Measurements from ENCODE around the gene ROGDI.

The ROGDI gene

DNA sequence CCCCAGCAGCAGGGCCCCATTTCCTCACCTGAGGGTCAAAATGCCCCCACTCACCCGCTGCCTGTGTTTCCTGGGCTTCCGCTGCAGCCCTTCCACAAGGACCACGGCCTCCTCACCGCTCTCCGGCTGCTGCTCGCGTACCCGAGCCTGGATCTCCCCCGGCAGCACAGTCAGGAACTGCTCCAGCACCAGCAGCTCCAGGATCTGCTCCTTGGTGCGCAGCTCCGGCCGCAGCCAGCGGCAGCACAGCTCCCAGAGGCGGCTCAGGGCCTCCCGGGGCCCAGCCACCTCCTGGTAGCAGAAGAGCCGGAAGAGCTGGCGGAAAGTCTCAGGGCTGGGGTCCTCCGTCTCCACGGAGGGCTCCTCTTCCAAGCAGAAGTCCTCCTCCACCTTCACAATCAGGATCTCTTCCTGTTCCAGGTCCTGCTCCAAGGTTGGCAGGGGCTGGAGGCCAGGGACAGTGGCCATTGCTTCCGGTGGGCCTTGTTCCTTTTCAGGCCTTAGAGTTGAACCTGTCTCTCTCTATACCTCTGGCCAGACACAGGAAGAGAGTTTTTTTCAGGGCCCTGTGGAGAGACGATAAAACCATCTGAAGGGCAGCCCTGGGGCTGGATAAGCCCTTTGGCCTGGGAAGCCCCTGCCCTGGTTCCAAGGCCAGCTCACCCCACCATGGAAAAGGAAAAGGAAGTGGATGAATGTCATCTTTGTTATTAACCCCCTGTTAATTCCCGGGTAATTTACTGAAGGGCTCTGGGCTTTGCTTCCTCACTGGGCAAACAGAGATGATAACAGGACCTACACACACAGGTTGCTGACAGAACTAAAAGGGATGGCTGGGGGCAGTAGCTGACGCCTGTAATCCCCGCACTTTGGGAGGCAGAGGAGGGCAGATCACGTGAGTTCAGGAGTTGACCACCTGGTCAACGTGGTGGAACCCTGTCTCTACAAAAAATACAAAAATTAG lies 36.6 kb downstream of the ROGDI start:
- DNase-seq (ENCODE audit: low spot score): no peak

DNA sequence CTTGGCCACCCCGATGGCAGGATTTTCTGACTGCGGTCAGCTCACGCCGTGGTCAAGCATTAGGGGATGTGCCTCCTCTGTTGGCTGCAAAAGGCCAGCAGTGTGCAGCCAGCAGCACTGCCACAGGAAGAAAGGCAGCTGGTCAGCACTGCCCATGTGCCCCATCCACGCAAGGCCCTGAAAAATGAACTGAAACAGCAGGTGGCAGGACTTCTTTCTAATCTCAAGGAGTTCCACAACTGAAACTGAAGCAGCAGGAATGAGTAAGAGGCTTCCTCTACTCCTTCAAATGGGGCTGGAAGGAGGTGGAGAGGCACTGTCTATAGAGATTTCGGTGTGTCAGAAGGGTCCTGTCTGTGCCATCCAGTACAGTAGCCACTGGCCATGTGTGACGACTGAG lies 38.6 kb downstream of the ROGDI start:
- DNase-seq (ENCODE audit: low spot score): no peak

DNA sequence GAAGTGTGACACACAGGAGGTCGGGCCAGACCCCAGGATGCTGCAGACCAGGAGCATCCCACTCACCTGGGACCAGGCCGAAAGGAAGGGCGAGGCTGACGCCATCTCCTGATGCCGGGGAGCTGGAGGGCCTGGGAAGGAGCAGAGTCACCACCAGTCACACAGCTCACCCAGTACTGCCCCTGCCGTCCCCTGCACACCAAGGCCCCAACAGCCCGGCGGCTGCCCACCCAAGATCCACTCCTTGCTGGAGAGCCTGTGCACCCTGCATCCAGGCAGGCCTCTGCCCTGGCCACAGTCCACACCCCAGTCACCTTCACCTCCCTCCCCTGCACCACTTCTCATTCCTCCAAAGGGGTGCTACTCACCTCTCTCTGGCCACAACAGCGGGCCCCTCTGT lies 40.2 kb downstream of the ROGDI start:
- DNase-seq (ENCODE audit: low spot score): no peak

DNA sequence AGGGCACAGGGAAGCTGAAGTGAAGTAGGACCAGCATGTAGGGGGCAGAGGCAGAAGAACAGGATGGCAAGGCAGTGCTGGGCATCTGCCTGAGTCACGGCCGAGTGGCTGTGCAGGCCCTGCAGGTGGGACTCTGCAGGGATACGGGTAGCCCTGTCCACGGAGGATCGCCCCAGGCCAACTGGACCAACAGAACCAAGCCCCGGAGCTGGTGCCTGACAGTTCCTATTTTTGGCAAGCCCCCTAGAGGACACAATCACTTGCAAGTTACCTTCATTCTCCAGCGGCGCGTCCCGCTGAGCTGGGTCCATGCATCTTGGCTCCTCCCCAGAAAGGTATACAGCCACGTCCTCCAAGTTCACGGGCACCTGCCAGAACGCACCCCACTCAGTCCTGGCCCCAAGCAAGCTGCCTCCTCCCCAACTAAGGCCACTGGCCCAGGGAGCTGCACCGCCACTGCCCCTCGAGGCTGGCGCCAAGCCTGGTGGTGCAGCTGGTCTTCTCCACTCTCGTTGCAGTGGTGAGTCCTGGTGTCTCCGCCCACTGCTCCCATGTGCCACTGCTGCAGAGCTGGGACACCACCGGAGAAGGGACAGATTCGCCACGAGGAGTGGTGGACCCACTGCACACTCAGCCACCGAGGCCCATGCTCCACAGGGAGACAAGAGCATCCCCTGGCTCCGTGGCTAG lies 42.1 kb downstream of the ROGDI start:
- DNase-seq (ENCODE audit: low spot score): no peak

DNA sequence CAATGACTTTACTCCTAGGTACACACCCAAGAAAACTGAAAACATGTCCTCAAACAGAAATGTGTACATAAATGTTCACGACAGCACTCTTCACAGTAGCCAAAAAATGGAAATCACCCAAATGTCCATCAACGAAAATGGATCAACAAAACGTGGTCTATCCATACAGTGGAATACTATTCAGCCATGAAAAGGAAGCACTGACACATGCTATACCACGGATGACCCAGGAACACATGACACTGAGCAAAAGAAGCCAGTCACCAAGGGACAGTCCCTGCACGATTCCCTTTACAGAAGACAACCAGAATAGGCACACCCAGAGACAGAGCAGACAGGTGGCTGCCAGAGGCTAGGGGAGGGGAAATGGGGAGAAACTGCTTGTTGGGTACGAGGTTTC lies 46.7 kb downstream of the ROGDI start:
- no peak for DNase-seq (ENCODE audit: low spot score)

DNA sequence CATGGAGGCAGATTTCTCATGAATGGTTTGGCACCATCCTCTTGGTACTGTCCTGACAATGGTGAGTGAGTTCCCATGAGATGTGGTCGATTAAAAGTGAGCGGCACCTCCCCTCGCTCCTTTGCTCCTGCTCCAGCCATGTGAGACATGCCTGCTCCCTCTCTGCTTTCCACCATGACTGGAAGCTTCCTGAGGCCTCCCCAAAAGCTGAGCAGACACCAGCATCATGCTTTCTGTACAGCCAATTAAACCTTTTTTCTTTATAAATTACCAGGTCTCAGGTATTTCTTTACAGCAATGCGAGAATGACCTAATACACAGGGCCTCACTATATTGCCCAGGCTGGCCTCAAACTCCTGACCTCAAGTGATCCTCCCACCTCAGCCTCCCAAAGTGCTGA lies 47.6 kb downstream of the ROGDI start:
- DNase-seq (ENCODE audit: low spot score): no peak

DNA sequence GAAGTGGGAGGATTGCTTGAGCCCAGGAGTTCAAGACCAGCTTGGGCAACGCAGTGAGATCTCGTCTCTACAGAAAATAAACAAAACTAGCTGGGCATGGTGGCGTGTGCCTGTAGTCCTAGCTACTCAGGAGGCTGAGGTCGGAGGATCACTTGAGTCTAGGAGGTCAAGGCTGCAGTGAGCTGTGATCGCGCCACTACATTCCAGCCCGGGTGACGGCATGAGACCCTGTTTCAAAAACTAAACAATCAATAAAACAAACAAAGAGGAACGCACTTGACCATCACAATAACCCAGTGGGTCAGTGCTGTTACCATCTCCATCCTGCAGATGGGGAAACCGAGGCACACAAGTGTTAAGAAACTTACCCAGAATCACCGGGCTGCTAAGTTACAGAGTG lies 49.2 kb downstream of the ROGDI start:
- DNase-seq (ENCODE audit: low spot score): no peak

DNA sequence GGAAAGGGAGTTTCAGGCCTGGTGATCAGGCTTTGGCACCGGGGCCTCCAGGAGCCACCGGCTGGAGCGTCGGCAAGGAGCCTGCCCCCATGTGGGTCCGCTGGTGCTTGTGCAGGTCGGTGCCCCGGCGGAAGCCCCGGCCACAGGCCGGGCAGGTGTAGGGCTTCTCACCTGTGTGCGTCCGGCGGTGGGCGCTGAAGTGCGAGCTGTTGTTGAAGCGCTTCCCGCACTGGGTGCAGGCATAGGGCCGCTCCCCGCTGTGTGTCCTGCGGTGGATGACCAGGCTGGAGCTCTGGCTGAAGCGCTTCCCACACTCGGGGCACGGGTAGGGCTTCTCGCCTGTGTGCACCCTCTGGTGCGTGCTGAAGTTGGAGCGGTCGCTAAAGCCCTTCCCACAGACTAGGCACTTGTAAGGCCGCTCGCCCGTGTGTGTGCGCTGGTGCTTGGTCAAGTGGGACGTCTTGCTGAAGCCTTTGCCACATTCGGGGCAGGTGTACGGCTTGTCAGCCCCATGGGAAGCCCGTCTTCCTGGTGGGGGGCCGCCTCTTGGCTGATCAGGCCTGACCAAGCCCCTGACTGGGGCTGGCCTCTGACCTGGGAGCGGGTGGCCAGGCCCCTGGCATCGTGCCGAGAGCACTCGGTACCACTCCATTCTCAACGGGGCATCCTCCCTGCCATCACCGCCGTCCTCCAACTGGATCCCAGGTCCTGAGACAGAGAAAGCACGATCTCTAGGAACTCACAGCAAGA lies 49.9 kb downstream of the ROGDI start:
- DNase-seq (ENCODE audit: low spot score): no peak

DNA sequence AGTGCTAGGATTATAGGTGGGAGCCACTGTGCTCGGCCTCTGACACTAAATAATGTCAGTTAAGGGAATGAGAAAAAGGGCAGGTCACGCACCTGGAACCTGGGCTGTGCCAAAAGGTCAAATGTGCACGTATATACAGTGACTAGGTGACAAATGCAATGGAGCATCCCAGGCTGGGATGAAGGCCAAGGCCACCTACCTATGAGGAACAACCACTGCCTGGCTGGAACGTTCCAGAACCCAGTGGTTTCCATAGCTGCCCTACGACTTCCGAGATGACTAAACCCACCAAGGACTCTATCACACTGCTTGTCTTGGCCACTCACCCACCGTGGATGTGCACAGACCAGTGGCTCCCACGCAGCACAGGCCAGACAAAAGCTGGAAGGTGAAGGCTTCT lies 51.5 kb downstream of the ROGDI start:
- no peak for DNase-seq (ENCODE audit: low spot score)

DNA sequence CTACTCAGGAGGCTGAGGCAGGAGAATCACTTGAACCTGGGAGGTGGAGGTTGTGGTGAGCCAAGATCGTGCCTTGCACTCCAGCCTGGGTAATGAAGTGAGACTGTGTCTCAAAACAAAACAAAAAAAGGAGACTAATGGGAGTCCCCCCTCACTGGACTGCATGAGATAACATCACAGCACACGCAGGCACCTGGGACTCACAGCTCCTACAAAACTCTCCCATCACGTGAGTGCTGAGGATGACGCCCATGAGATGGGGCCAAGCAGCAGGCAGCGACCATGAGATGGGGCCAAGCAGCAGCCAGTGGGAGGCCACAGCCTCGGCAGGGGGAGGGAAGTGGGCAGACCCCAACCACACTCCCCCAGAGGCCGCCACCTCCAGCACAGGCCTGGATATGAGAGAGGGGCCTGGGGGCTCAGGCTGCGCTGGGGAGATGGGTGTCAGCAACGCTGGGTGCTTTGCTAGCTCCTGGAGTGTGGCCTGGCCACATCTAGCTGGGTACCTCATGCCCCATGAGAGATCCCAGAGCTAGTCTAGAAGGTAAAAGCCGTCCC lies 52.7 kb downstream of the ROGDI start:
- DNase-seq (ENCODE audit: low spot score): no peak

DNA sequence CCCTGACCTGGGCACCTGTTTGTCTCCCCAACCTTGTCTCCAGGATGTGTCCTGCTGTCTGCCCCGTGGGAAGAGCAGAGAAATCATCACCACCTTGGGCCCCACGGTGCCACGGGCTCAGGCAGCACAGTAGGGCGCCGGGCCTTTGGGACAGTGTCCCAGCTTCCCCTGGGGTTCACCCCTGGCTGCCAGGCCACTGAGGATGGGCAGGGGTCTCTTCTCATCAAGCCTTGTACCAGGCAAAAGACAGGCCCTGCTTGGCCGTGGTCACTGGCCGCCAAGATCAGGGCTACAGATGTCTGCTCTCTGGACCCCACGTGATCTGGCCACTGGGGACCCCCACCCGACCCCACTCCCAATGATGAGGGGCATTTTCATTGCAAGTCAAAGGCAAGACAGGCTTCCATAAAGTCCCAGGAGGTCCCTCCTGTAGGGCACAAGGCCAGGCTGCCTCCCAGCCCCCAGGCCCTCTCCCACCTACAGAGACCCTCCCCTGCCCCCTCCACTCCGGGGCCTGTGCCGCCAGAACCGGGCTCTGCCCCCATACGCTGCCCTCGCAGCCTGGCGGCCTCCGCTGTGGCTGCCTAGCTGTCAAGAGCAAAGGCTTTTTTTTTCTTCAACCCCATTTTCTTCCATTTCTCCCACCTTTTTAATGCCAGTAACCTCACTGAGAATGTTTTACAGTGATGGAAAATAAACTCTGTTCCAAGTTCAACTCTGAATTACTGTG lies 53.6 kb downstream of the ROGDI start:
- DNase-seq (ENCODE audit: low spot score): no peak

DNA sequence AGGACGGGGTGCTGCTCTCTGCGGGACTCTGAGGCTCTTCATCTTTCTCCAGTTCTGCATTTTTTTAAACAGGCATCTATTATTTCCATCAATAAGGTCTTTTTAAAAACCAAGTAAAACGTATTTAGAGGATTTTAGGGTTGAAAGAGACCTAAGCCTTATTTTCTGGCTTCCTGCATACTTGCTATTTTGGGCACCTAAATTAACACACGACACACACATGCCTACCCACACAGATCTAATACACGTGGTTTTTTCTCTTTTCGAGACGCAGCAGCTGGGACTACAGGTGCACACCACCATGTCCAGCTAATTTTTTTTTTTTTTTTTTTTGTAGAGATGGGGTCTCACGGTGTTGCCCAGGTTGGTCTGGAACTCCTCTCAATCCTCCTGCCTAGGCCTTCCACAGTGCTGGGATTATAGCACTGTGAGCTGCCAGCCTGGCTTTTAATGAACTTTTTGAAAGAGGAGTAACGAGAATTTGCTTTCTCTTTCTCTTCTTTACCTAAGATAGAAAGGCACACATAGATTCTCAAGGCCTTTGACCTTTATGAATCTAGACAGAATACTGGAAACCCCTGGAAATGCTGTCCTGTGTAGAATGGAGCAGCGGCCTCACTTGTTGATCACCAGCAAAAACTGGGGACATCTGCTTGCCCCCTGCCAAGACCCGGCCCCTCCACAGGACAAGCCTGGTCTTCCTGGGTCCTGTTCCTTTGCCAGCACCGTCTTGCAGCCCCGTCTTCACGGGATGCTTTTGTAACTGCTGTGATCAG lies 54.3 kb downstream of the ROGDI start:
- DNase-seq (ENCODE audit: low spot score): no peak

DNA sequence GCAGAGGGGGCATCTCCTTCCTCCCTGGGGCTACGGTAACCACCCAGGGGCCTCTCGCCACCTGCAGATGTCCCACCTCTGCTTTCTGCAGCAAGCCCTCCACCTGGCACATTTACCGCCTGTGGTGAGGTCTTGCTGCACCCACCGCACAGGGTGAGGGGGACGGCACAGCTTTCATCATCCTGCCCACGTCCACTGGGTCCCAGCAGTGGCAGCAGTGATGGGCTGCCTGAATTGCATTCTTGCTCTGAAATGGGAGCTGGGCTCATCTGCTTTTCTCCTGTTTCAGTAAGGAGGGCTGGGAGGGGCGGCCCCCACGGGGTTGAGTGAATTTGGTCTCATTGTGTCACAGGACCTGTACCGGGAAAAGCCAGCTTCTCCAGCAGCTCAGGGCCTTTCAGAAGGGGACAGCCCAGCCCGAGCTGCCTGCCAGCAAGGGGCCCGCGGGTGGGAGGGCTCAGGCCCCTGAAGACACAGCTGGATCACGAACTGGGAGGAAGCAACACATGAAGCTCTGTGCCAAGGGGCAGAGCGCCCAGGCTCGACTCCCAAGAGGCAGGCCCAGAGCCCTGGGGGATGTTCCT lies 55.4 kb downstream of the ROGDI start:
- no peak for DNase-seq (ENCODE audit: low spot score)
